Thyroid gland (tissue), 4 donors: ENCODE results near the gene MBNL2. TPM values are rescaled to one million over a fixed set of nuclear protein-coding genes. Genes with fewer than 3 reads are reported as not detected.

Experiments
- DNase-seq, 2 donors: peaks; one replicate each; pipeline ENCODE4 v3.0.0-alpha.2; 2019
- H3K27ac ChIP-seq, 3 donors: fragments of 200-600 bp; sonication (generic); 1 replicate in 2 of 3; 2 replicates in 1 of 3; pipeline ENCODE4 v1.5.1; 2016 to 2019; ENCODE audit warnings: mild to moderate bottlenecking in 1 of 3, moderate library complexity in 1 of 3
- H3K27me3 ChIP-seq: fragments of 200-600 bp; sonication (generic); one replicate; pipeline ENCODE4 v1.5.1; 2019
- H3K36me3 ChIP-seq, 2 donors: fragments of 200-600 bp; sonication (generic); one replicate each; pipeline ENCODE4 v1.5.1; 2016 to 2019
- H3K4me1 ChIP-seq, 2 donors: fragments of 200-600 bp; sonication (generic); one replicate each; pipeline ENCODE4 v1.5.1; 2017 to 2019
- H3K4me3 ChIP-seq, 3 donors: fragments of 200-600 bp; sonication (generic); replicated peaks in 1 of 3; 1 replicate in 2 of 3; 2 replicates in 1 of 3; pipeline ENCODE4 v1.5.1; 2016; ENCODE audit warnings: mild to moderate bottlenecking in 1 of 3
- H3K9me3 ChIP-seq: fragments of 200-600 bp; sonication (generic); one replicate; pipeline ENCODE4 v1.5.1; 2017
- CTCF ChIP-seq, 6 experiments: fragments of 200-600 bp in 3 of 6; fragments of 450-650 bp in 3 of 6; sonication (generic) in 3 of 6; IDR thresholded peaks; one replicate each; pipeline ENCODE4 v1.5.1; 2016 to 2019; ENCODE audit warnings: antibody characterized with exemption in 6 of 6, mild to moderate bottlenecking in 2 of 6, inconsistent platforms in 1 of 6, moderate library complexity in 1 of 6
- POLR2A ChIP-seq, 2 donors: fragments of 450-650 bp; IDR thresholded peaks; one replicate each; pipeline ENCODE4 v1.6.1; 2017; ENCODE audit warnings: antibody characterized with exemption in 2 of 2, mild to moderate bottlenecking in 2 of 2, moderate library complexity in 1 of 2
- WGBS, 2 donors: methylation state at CpG; one replicate each; pipeline ENCODE4 v1.1.5; 2017; 5-methylcytosine and 5-hydroxymethylcytosine counted together
- intact Hi-C: fragments of 100-400 bp; cut with DNase I; formaldehyde crosslinking; loops from one replicate; pipeline ENCODE4 v1.15.1; 2023
- total RNA-seq, 4 donors: library from RNA; depleted of rRNA; stranded (reverse); fragments of >200 nt; gene quantifications; one replicate each; pipeline ENCODE4 v1.2.3, GENCODE V29; 2016

MBNL2 gene
- total RNA-seq, 4 donors from 2014 or later: 93.4 to 99.9 (median 98.3) TPM

GRCh38 chr13:97191615-97192014 is 30.5 kb upstream of the MBNL2 start:
- H3K9me3 ChIP-seq: no peaks in the 10 kb centered on the region
- H3K27ac ChIP-seq: no peak overlapping the region
- intact Hi-C loops: no loop called here
- DNase-seq: no peak
- no peaks in the 10 kb centered on the region for H3K36me3 ChIP-seq
- H3K4me3 ChIP-seq: no peak overlapping the region
- TF ChIP-seq POLR2A (IDR thresholded peaks at IDR 0.05) (no peak), CTCF (IDR thresholded peaks at IDR 0.05) (no peak)
- H3K4me1 ChIP-seq: no peaks in the 10 kb centered on the region
- 41 to 56% methylated on average over 2 of the region's 2 CpGs for WGBS, 2 donors
- H3K27me3 ChIP-seq: no peaks in the 10 kb centered on the region

- intact Hi-C loops: no loop called here
- Histone ChIP-seq H3K27me3 (no peaks in the 10 kb centered on the region), H3K4me1 (no peaks in the 10 kb centered on the region), H3K9me3 (no peaks in the 10 kb centered on the region), H3K36me3 (no peaks in the 10 kb centered on the region), H3K27ac (no peak overlapping the region), H3K4me3 (no peak overlapping the region)
- TF ChIP-seq POLR2A (IDR thresholded peaks at IDR 0.05) (no peak), CTCF (IDR thresholded peaks at IDR 0.05) (no peak)
- no peak for DNase-seq
- WGBS, 2 donors: 83 to 85% methylated on average over 3 of the region's 3 CpGs
Measured at GRCh38 chr13:97192166-97192565, 30.0 kb upstream of the MBNL2 start.

- Histone ChIP-seq H3K36me3 (no peaks in the 10 kb centered on the region), H3K4me3 (no peak overlapping the region), H3K27me3 (no peaks in the 10 kb centered on the region), H3K27ac (no peak overlapping the region), H3K9me3 (no peaks in the 10 kb centered on the region), H3K4me1 (no peaks in the 10 kb centered on the region)
- intact Hi-C loops: no loop called here
- WGBS, 2 donors: 93% methylated on average over 5 of the region's 5 CpGs
- no peak for TF ChIP-seq POLR2A (IDR thresholded peaks at IDR 0.05)
- no peak for TF ChIP-seq CTCF (IDR thresholded peaks at IDR 0.05)
- DNase-seq: no peak
Measured at GRCh38 chr13:97193577-97193976, 28.6 kb upstream of the MBNL2 start.

- TF ChIP-seq CTCF (IDR thresholded peaks at IDR 0.05): no peak
- no peak for TF ChIP-seq POLR2A (IDR thresholded peaks at IDR 0.05)
- 69 to 77% methylated on average over 6 of the region's 6 CpGs for WGBS, 2 donors
- Histone ChIP-seq H3K27me3 (no peaks in the 10 kb centered on the region), H3K4me3 (no peak overlapping the region), H3K4me1 (no peaks in the 10 kb centered on the region), H3K9me3 (no peaks in the 10 kb centered on the region), H3K36me3 (no peaks in the 10 kb centered on the region), H3K27ac (no peak overlapping the region)
- DNase-seq: no peak
- intact Hi-C loops: no loop called here
Measured at GRCh38 chr13:97194479-97194878, 27.7 kb upstream of the MBNL2 start.

- no peaks in the 10 kb centered on the region for H3K36me3 ChIP-seq
- H3K4me1 ChIP-seq: no peaks in the 10 kb centered on the region
- no peak for DNase-seq
- no peaks in the 10 kb centered on the region for H3K9me3 ChIP-seq
- no peak overlapping the region for H3K27ac ChIP-seq
- intact Hi-C loops: no loop called here
- no peaks in the 10 kb centered on the region for H3K27me3 ChIP-seq
- 87 to 88% methylated on average over 4 of the region's 4 CpGs for WGBS, 2 donors
- TF ChIP-seq POLR2A (IDR thresholded peaks at IDR 0.05) (no peak), CTCF (IDR thresholded peaks at IDR 0.05) (no peak)
- no peak overlapping the region for H3K4me3 ChIP-seq
Measured at GRCh38 chr13:97196340-97196739, 25.8 kb upstream of the MBNL2 start.
